SU-DHL-6 (cell line): ENCODE results near the gene ERVFRD-1.

ENCODE experiments used
- H2AFZ ChIP-seq: fragments of 200-600 bp; sonication (generic); 2 replicates; pipeline ENCODE4 v1.6.1; 2014; ENCODE audit warnings: low read depth, mild to moderate bottlenecking, moderate library complexity, mixed read lengths, antibody characterized with exemption, low read length; ENCODE audit not compliant: severe bottlenecking
- H3F3A ChIP-seq: fragments of 200-600 bp; shearing (Covaris generic); 2 replicates; pipeline ENCODE4 v1.6.0; 2016; ENCODE audit warnings: antibody characterized with exemption, mild to moderate bottlenecking; ENCODE audit not compliant: insufficient read depth
- H3K27ac ChIP-seq: fragments of 200-600 bp; sonication (generic); 2 replicates; pipeline ENCODE4 v1.5.1; 2016; ENCODE audit warnings: low read depth, mild to moderate bottlenecking, low read length, moderate library complexity, mixed read lengths
- H3K27me3 ChIP-seq: fragments of 200-600 bp; sonication (generic), shearing (Covaris generic); 2 replicates; pipeline ENCODE4 v1.6.0; 2014; ENCODE audit warnings: mild to moderate bottlenecking, low read length
- H3K36me3 ChIP-seq: fragments of 200-600 bp; sonication (generic); 2 replicates; pipeline ENCODE4 v1.6.1; 2014; ENCODE audit warnings: mild to moderate bottlenecking, low read length, mixed read lengths
- H3K4me2 ChIP-seq: fragments of 300-600, 200-600 bp; shearing (Covaris generic), sonication (generic); 2 replicates; pipeline ENCODE4 v1.6.0; 2014; ENCODE audit warnings: low read length, low read depth, mild to moderate bottlenecking; ENCODE audit not compliant: poor library complexity, severe bottlenecking
- H3K4me3 ChIP-seq: fragments of 200-600 bp; sonication (generic); 2 replicates; pipeline ENCODE4 v1.5.1; 2014; ENCODE audit warnings: antibody characterized with exemption, low read length, mild to moderate bottlenecking, mixed read lengths; ENCODE audit not compliant: insufficient read depth, poor library complexity, severe bottlenecking
- H3K79me2 ChIP-seq: fragments of 200-600 bp; sonication (generic); 2 replicates; pipeline ENCODE4 v1.6.1; 2014; ENCODE audit warnings: mild to moderate bottlenecking, low read length, moderate library complexity; ENCODE audit not compliant: insufficient read depth
- H3K9ac ChIP-seq: fragments of 200-600 bp; sonication (generic); 2 replicates; pipeline ENCODE4 v1.7.0; 2014; ENCODE audit warnings: mild to moderate bottlenecking, low read length
- H3K9me2 ChIP-seq: fragments of 200-600 bp; sonication (generic); replicated peaks from 2 replicates; pipeline ENCODE4 v1.6.1; 2014; ENCODE audit warnings: low read length; ENCODE audit not compliant: insufficient read depth
- H3K9me3 ChIP-seq: fragments of 200-600 bp; sonication (generic); 2 replicates; pipeline ENCODE4 v1.6.1; 2014; ENCODE audit warnings: low read length, mixed read lengths; ENCODE audit not compliant: insufficient read depth
- H4K20me1 ChIP-seq: fragments of 200-600 bp; sonication (generic); 2 replicates; pipeline ENCODE4 v1.6.1; 2014; ENCODE audit warnings: low read depth, mild to moderate bottlenecking, antibody characterized with exemption, low read length, moderate library complexity, mixed read lengths
- CTCF ChIP-seq: fragments of 200-600 bp; sonication (generic); IDR thresholded peaks from one replicate; pipeline ENCODE4 v1.5.1; 2017; ENCODE audit warnings: antibody characterized with exemption, mild to moderate bottlenecking, low read length, moderate library complexity; ENCODE audit not compliant: insufficient read depth, poor library complexity, severe bottlenecking
- EZH2phosphoT487 ChIP-seq: fragments of 200-600 bp; sonication (generic), shearing (Covaris generic); conservative IDR thresholded peaks from 2 replicates; pipeline ENCODE4 v1.6.1; 2018; ENCODE audit warnings: mild to moderate bottlenecking, antibody characterized with exemption, low read length, moderate library complexity, mixed read lengths

The ERVFRD-1 gene

DNA sequence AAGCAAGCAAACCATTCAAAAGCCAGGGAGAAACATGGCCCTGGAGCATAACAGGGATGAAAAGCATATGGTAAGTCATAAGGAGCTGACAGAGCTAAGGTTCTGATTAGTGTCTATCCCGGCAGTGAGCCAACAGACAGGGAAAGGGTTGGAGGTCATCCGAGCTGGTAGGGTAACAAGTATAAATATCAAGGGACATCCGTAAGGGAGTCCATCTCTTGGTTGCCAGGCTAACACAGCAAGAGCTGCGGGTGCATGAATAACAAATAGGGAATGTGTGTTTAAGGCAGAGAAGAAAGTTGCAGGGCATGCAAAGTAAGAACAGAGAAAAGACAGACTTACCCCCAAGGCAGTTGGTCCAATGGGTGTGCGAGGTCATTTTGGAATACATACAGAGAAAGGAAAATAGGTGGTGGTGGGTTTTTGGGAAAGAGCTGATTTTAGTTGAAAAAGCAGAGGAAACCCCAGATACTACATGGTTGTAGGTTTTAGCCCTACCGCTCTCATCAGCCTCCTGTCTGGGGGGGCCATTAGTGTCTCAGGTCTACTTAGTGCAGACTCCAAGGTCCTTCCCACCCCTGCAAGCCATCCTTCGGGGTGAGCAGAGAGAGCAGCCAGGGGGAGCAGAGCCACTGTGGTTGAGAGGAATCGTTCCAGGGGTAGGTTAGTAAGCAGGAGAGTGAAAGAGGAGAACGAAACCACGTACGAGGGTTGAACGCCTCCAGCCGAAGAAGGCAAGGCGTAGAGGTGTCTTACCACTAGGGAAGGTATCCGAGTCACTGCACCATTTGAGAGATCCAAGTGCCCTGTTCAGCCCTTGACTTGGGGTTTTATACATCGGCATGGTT is at the start of gene ERVFRD-1:
Gene ERVFRD-1 (minus strand): TSS at position 805 of the 848 bp plus-strand sequence. CDS start 6,415 bp downstream, outside the sequence.
- H4K20me1 ChIP-seq: peaks cover 17% of the 10 kb centered on the region; the same call in 1 of the 2 replicates
- H3K27me3 ChIP-seq: no peaks in the 10 kb centered on the region
- H3F3A ChIP-seq: no peaks in the 10 kb centered on the region
- H3K79me2 ChIP-seq: peaks cover 98% of the 10 kb centered on the region
- no peak within 1 kb of the TSS for H3K4me3 ChIP-seq
- no peak within 1 kb of the TSS for H3K27ac ChIP-seq
- H3K9ac ChIP-seq: no peak within 1 kb of the TSS
- no peak within 1 kb of the TSS for H3K4me2 ChIP-seq
- no peaks in the 10 kb centered on the region for H3K9me3 ChIP-seq
- no peaks in the 10 kb centered on the region for H3K9me2 ChIP-seq
- H3K36me3 ChIP-seq: no peaks in the 10 kb centered on the region
- no peak within 1 kb of the TSS for H2AFZ ChIP-seq
- no peak for TF ChIP-seq CTCF
- no peak for TF ChIP-seq EZH2phosphoT487

DNA sequence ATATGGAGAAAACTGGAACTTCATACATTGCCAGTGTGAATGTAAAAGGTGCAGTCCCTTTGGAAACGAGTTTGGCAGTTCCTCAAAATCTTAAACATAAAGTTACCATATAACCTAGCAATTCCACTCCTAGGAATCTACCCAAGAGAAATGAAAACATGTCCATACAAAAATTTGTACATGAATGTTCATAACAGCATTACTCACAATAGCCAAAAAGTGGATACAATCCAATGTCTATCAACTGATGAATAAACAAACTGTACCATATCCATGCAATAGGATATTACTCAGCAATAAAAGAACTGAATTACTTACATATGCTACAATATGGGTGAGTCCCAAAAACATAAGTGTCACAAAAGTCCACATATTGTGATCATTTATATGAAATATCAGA is 48.7 kb upstream of the ERVFRD-1 start:
- Histone ChIP-seq H3K9ac (no peak overlapping the region), H4K20me1 (no peaks in the 10 kb centered on the region)

GRCh38 chr6:11155589-11155988 is 44.1 kb upstream of the ERVFRD-1 start:
- H3K4me3 ChIP-seq: no peak overlapping the region
- H3K4me2 ChIP-seq: no peak overlapping the region
- no peak overlapping the region for H2AFZ ChIP-seq
- no peaks in the 10 kb centered on the region for H3K9me2 ChIP-seq
- TF ChIP-seq CTCF: no peak
- no peak for TF ChIP-seq EZH2phosphoT487
- no peak overlapping the region for H3K9ac ChIP-seq
- no peaks in the 10 kb centered on the region for H3K27me3 ChIP-seq
- H3K27ac ChIP-seq: no peak overlapping the region
- no peaks in the 10 kb centered on the region for H3K36me3 ChIP-seq
- no peaks in the 10 kb centered on the region for H3K79me2 ChIP-seq
- H3K9me3 ChIP-seq: no peaks in the 10 kb centered on the region; the same call in 1 of the 2 replicates
- no peaks in the 10 kb centered on the region for H4K20me1 ChIP-seq
- no peaks in the 10 kb centered on the region for H3F3A ChIP-seq

More for the DNA sequence above, 48.7 kb upstream of the ERVFRD-1 start:
- Histone ChIP-seq H3K4me2 (no peak overlapping the region), H2AFZ (no peak overlapping the region), H3F3A (no peaks in the 10 kb centered on the region), H3K4me3 (no peak overlapping the region), H3K27ac (no peak overlapping the region), H3K36me3 (no peaks in the 10 kb centered on the region), H3K9me3 (no peaks in the 10 kb centered on the region; the same call in 1 of the 2 replicates), H3K9me2 (no peaks in the 10 kb centered on the region), H3K27me3 (no peaks in the 10 kb centered on the region), H3K79me2 (no peaks in the 10 kb centered on the region)
- TF ChIP-seq CTCF: no peak
- no peak for TF ChIP-seq EZH2phosphoT487
